Progenitor cell of endocrine pancreas (in vitro differentiated cells): Measurements from ENCODE around the gene MAPK10. TPM values are rescaled to one million over a fixed set of nuclear protein-coding genes. Genes with fewer than 3 reads are reported as not detected.

Source experiments
- DNase-seq: peaks from one replicate; pipeline ENCODE4 v3.0.0; 2021; ENCODE audit warnings: low spot score; ENCODE audit not compliant: unreplicated experiment
- H3K27ac Mint-ChIP-seq: 2 replicates; pipeline ENCODE4 v1.8.0; 2021; ENCODE audit warnings: mild to moderate bottlenecking, moderate library complexity, mixed read lengths
- H3K27me3 Mint-ChIP-seq: 2 replicates; pipeline ENCODE4 v1.8.0; 2021; ENCODE audit warnings: mixed read lengths
- H3K36me3 Mint-ChIP-seq: 2 replicates; pipeline ENCODE4 v1.8.0; 2022; ENCODE audit warnings: mixed read lengths; ENCODE audit not compliant: insufficient read depth
- H3K4me1 Mint-ChIP-seq: 2 replicates; pipeline ENCODE4 v1.8.0; 2021; ENCODE audit warnings: low read depth, mixed read lengths
- H3K4me3 Mint-ChIP-seq: 2 replicates; pipeline ENCODE4 v1.8.0; 2021; ENCODE audit warnings: low read depth, mild to moderate bottlenecking, moderate library complexity, mixed read lengths
- H3K9me3 Mint-ChIP-seq: 2 replicates; pipeline ENCODE4 v1.8.0; 2021; ENCODE audit warnings: low read depth, mixed read lengths
- CTCF ChIP-seq: fragments of 200-600 bp; sonication (generic); IDR thresholded peaks from one replicate; pipeline ENCODE4 v1.5.0; 2021; ENCODE audit warnings: antibody characterized with exemption, mild to moderate bottlenecking; ENCODE audit not compliant: unreplicated experiment
- total RNA-seq: library from RNA; stranded (reverse); gene quantifications from 2 replicates; pipeline ENCODE4 v1.2.1, GENCODE V29; 2021

The MAPK10 gene
- total RNA-seq, 1 donor from 2014 or later = 21.4 TPM

- DNase-seq = no peak
- Mint-ChIP-seq H3K36me3 (no peaks in the 10 kb centered on the region), H3K27ac (no peak overlapping the region), H3K9me3 (no peaks in the 10 kb centered on the region), H3K4me3 (no peak overlapping the region), H3K4me1 (peaks cover 3% of the 10 kb centered on the region), H3K27me3 (no peaks in the 10 kb centered on the region)
- TF ChIP-seq CTCF = no peak
These were observed 80.4 kb downstream of the MAPK10 start for GRCh38 chr4:86279293-86279960.

GRCh38 chr4:86278126-86278525 is 81.7 kb downstream of the MAPK10 start:
- DNase-seq = no peak
- no peak overlapping the region for H3K27ac Mint-ChIP-seq
- peaks cover 4% of the 10 kb centered on the region for H3K4me1 Mint-ChIP-seq
- H3K36me3 Mint-ChIP-seq = no peaks in the 10 kb centered on the region
- no peak overlapping the region for H3K4me3 Mint-ChIP-seq
- no peaks in the 10 kb centered on the region for H3K27me3 Mint-ChIP-seq
- H3K9me3 Mint-ChIP-seq = no peaks in the 10 kb centered on the region
- no peak for TF ChIP-seq CTCF

- peaks cover 4% of the 10 kb centered on the region for H3K4me1 Mint-ChIP-seq
- no peaks in the 10 kb centered on the region for H3K9me3 Mint-ChIP-seq
- DNase-seq = no peak
- H3K4me3 Mint-ChIP-seq = no peak overlapping the region
- no peaks in the 10 kb centered on the region for H3K27me3 Mint-ChIP-seq
- no peak for TF ChIP-seq CTCF
- no peak overlapping the region for H3K27ac Mint-ChIP-seq
- H3K36me3 Mint-ChIP-seq = no peaks in the 10 kb centered on the region
These were observed 85.2 kb downstream of the MAPK10 start for GRCh38 chr4:86274642-86275041.

GRCh38 chr4:86272669-86273068 is 87.2 kb downstream of the MAPK10 start:
- H3K36me3 Mint-ChIP-seq = no peaks in the 10 kb centered on the region
- peaks cover 2% of the 10 kb centered on the region for H3K4me1 Mint-ChIP-seq
- no peaks in the 10 kb centered on the region for H3K27me3 Mint-ChIP-seq
- no peak for DNase-seq
- H3K27ac Mint-ChIP-seq = no peak overlapping the region
- no peak overlapping the region for H3K4me3 Mint-ChIP-seq
- no peak for TF ChIP-seq CTCF
- H3K9me3 Mint-ChIP-seq = no peaks in the 10 kb centered on the region

GRCh38 chr4:86271057-86271456 is 88.8 kb downstream of the MAPK10 start:
- H3K4me1 Mint-ChIP-seq = peaks cover 2% of the 10 kb centered on the region
- H3K36me3 Mint-ChIP-seq = no peaks in the 10 kb centered on the region
- H3K27me3 Mint-ChIP-seq = no peaks in the 10 kb centered on the region
- no peak overlapping the region for H3K27ac Mint-ChIP-seq
- H3K9me3 Mint-ChIP-seq = no peaks in the 10 kb centered on the region
- DNase-seq = no peak
- H3K4me3 Mint-ChIP-seq = no peak overlapping the region
- TF ChIP-seq CTCF = no peak
